ENCODE results near the gene ARL15. TPM values are rescaled to one million over a fixed set of nuclear protein-coding genes. Genes with fewer than 3 reads are reported as not detected.

The ARL15 gene
- total RNA-seq, 1 donor from 2014 or later, result 56.6 TPM

DNA sequence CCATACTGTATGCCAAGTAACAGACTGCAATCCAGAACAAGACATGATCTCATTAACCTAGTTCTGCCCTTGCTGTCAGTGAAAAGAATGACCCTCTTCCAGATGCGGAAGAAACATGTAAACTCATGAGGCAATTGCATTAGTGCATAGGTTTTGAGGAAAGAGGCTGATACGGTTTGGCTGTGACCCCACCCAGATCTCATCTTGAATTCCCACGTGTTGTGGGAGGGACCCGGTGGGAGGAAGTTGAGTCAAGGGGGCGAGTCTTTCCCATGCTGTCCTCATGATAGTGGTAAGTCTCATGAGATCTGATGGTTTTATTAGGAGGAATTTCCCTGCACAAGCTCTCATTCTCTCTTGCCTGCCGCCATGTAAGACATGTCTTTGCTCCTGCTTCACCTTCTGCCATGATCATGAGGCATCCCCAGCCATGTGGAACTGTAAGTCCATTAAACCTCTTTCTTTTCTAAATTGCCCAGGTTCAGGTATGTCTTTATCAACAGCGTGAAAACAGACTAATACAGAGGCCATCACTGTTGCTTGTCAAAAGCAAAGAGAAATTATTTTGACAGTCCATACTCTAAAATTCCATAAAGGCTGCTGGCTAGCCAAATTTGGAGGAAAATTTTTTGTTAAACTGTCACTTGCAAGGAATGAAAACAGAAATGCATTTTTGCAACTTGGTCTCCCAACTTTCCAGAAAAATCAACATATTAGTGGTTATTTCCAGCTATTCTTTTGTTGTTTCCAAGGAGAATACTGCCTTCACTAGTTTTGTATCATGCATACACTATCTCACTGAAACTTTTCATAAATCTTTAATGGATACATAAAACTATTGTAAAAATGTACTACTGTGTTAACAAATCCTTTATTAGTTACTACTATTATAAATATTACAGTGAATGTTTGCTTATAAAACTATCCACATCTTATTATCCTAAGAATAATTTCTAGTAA, 3.2 kb upstream of the ARL15 start:
- no peak for DNase-seq

DNA sequence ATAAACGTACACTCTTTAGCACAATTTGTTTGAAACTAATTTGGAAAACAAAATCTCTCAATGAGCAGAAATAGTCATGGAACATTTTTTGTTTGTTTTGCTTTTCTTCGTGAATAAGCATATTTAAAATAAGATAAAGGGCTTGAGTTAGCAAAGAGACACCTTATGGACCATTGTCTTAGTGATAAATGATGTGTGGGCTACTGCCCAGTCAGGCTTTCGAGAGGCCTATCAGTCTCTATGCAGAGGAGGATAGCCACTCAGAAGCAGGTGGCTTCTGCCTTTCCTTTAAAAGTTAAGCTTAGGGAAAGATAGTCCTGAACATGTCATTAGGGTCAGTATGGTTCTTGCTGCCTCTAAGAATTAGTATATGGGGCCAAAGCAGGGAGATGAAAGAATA, 2.1 kb upstream of the ARL15 start:
- DNase-seq, result no peak

DNA sequence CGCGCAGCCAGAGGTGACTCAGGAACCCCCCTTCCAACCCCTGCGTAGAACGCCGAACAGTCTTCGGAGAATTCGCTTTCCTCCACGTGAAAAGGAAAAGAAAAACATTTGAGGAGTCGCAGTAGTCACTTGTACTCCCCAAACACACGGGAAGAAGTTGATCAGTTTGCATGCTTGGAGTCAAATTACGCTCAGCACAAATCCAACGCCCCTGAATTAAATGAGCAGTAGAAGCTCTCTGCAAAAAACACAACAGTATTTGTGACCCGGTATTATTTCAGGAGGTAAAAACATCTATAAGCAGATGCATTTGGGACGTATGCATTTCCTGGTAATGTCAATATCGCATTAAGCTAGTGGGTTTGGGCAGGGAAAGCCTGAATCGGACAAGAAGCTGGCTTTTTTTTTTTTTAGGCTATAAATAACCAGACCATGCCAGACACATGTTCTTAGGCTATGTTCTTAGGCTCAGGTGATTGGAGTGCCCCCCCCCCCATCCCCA, 854 bp upstream of the ARL15 start:
- peak; percentile 48 for DNase-seq

DNA sequence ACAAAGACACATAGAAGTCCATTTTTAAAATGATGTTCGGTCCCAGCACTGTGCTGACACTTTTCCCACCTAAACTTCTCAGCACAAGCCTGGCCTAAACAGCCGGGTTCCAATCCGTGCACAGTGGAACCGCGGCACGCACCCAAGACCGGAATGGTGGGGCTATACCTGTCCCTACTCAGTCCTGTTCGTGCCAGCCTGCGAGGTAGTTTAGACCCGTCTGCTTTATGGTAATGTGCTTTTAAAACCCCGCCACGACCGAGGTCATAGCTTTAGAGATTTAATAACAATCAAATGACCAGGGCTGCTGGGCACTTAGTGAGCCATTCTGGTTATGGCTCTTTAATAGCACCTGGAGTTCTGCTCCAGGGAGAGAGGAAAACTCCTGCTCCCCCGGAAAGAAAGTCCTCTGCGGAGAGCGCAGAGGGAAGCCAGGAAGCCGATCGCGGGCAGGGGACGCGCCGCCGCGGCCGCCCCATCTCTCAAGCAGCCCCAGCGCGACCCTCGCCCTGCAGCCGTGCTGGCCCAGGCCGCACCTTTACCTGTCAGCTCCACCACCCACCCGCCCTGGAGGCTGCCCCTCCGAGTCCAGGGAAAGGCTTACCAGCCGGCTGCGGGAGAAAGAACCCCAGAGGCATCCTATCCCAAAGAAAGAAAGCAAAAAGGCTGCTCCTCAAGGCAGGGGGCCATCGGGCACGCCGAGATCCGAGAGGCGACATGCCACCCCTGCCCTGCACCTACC, 511 bp downstream of the ARL15 start:
- DNase-seq, result peak; percentile 55

DNA sequence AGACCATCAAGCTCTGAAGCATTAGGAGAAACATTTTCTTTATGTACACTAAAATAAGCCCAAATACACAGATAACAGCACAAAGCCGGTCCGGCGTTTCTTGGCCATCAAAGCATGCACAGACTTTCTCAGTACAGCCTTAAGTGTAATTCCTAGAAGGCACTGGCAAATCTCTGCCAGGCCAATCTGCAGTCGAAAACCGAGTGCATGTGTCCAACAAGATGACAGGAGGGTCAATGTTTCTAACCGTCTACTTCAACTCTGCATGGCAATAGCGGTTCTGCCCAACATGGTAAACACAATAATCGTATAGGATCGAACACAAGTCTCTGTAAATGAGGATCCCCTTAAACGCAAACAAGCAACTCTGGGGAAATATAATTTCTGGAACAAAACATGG, 1.1 kb downstream of the ARL15 start:
- peak; percentile 38 for DNase-seq

DNA sequence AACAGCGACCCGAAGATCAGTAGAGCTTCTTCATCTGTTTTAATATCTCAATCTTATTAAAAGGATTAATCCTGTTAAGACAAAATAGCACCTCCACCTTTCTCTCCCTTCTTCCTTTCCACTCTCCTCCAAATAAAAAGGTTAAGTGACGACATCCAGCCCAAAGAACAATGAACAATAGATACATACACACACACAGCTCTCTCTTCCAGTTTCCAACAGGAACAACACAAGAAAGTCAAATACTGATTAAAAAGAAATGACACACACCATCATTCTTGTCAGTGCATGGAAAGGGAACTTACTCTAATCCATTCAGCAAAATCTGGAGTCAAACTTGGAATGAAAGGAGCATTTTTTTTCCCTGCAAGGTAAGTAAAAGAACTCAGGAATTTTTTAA, 2.8 kb downstream of the ARL15 start:
- no peak for DNase-seq

DNA sequence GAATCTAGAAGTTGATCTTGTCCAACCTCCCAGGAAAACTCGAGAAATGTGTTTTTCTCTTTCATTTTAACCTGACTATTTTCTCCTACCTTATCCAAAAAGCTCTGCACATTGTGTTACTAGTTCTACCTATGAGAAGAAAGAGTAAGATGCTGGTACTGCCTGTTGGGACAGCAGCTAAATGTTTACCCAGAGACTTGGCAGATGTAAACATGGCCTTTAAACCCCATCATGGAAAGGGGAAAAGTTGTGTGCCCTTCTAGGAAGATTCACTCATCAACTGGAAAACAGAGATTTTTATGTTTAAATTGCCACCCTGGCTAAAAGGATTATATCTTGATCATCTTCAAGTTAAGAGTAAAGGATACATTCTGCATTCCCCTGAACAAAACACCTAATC, 3.5 kb downstream of the ARL15 start:
- DNase-seq, result no peak

DNA sequence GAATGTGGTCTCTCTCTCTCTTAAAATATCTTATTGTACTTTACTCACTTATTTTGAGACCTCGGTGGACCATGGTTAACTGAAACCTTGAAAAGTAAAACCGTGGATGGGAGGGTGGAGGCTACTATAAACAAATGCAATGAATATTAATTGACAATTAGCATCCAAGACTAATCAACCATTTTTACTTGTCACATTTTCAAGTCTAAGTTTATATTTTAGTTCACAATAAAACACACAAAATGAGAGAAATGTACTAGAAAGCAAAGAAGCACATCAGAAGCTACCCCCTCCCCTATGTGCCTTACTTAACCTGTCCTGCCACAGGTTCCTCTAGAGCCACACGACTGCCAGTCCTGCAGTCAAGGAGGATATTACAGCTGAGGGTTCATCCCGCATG, 4.6 kb downstream of the ARL15 start:
- no peak for DNase-seq

DNA sequence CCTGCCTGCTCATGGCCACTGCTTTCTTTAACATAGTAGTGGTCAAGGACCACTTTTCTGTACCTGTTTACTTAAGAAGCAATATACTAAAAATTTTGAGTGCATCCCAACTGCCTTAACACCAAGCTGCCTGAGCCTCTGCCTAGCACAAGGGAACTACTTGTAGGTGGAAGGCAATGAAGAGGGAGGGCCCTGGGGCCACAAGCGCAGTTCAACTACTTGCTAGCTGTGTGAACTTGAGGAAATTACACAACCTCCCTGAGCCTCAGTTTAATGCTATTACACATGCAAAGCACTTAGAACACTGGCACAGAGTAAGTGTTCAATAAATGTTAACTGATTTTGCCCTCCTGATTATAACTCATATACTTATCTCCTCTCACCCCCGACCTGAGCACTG, 6.3 kb downstream of the ARL15 start:
- DNase-seq, result no peak

DNA sequence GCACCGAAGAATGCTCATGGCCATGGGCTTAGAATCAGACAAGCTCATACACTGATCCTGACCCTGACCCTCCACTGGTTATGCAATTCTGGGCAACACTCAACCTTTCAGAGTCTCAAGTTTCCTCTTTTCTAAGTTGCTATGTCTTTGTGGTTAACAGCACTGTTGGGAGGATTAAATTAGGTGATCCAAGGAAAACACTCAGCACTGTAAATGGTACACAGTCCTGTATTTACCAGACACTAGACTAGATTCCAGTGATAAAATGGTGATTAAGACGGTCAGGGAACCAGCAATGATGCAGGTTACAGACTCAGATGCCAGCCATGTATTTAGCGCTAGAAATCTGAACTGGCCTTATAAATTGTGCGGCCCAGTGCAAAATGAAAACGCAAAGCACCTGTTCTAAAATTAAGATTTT, 8.1 kb downstream of the ARL15 start:
- DNase-seq, result no peak

DNA sequence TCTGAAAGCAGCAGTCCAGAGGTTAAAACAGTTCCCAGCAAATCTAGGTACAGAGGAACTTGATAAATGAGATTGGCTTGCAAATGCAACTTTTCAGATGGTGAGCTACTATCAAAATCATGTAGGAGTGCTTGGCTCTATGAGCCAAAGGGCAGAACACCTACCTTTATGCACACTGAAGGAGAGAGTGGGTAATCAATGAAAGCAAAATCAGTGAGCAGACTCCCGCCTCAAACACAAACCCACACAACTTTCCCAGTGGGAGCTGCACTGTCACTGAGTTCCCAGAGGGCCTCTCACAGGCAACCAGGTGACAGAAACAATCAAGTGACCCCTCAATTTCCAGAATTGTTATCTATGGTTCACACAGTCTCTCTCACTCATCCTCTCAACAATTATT, 8.5 kb downstream of the ARL15 start:
- DNase-seq, result no peak

DNA sequence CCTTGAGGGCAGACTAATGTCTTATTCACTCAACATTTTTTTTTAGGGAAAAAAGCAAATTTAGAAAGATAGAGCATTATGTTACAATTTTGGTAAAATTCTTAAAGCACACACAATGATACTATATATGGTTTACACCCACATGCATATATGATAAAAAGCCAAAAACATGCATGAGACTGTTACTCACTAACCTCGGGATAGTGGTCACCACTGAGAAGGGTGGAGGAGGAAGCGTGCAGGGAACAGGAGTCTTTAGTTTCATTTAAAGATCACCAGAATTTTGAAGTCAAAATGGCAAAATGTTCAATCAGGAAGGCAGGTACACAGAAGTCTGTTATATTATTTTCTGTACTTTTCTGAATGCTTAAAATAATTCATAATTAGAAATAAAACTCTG, 9.2 kb downstream of the ARL15 start:
- no peak for DNase-seq

DNA sequence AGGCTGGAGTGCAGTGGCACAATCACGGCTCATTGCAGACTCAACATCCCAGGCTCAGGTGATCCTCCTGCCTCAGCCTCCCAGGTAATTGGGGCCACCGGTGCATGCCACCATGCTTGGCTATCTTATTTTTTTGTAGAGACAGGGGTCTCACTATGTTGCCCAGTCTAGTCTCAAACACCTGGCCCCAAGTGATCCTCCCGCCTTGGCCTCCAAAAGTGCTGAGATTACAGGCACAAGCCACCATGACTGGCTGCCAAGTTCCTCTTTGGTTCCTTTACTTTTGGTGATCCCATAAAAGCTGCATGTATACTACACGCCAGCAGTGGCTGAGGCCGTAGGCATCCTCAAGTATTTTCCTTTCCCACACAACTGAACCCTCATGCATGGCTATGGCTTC, 11.4 kb downstream of the ARL15 start:
- DNase-seq, result no peak

DNA sequence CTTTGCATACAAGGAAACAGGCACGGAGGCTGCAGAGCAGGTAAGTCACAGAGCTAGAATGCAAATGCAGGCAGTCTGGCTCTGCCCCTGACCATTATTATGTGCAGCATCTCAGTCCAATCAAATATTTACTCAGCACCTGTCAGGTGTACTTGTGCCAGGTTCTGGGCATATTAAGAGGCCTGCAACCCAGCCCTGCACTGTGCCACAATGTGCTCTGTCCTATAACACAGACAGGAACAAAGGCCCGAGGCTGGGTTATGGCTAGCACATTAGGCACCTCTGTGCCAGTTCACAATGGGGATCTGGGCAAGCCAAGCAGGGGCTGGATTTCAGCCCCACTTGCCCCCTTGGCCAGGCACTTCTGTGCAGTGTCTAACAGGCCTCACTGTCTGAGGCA, 14.0 kb downstream of the ARL15 start:
- DNase-seq, result no peak

DNA sequence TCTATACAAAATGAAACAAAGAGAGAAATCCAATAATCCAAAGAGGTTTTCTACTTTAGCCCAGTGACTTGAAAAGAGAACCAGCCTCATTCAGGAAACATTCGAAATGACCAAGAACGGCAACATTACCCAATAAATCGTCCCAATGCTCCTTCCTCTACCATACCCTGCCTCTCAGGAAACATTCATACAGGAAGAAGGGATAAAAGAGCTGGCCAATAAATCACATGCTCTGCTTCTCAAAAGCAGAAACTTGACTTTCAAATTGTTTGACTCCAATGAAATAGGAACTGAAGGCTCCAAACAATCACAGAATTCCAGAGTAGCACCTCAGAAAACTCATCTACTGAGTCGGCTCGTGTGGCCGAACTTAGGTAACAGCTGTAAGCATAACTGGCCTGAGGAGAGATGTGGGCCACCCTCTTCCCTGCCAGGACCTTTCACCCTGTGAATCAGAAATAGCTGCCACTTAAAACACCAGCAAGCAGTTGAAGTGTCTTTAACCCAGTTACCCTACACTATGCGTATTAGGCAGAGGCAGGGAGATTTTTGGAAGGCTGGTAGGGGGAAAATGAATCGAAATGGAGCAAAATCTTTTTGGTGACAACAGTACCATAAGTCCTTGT, 14.6 kb downstream of the ARL15 start:
- peak; percentile 18 for DNase-seq

DNA sequence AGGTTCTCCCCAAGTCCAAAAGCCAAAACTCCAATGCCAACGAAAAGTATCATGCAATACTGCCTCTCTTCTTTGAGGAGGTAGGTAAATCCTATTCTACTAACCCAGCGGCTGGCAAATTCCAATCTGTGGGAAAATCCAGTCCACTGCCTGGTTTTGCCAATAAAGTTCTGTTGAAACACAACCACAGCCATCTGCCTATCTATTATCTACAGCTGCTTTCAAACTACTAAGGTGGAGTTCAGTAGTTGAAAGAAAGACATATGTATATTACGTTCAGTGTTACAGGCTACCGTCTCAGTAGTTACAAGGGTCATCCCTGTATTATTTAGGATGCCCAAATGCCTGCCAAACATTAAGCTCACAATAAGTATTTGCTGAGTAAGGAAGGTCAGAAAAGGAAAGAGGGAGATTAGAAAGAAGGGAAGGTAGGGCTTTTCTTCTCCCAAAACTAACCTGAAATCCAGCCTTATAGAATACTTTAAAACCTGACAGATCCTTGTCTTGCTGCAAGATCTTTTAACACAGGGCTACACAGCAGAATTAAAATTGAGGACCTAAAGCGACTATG, 16.2 kb downstream of the ARL15 start:
- DNase-seq, result no peak

DNA sequence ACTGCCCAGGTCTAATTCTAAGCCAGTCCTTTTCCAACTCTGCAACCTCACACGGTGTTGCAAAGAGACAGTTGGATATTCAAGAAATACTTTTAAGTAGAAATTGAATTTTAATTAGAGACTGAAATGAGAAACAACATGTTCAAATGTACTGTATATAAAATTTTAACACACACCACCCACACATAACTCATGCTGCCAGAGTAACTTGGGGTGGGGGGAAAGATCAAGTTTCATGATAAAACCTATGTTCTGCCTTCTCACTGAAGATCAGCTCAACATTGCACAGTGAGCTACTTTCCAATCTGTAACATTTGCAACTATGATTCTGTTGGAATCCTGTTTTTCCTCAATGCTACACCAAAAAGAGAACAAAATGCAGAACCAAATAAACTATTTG, 17.5 kb downstream of the ARL15 start:
- DNase-seq, result no peak

DNA sequence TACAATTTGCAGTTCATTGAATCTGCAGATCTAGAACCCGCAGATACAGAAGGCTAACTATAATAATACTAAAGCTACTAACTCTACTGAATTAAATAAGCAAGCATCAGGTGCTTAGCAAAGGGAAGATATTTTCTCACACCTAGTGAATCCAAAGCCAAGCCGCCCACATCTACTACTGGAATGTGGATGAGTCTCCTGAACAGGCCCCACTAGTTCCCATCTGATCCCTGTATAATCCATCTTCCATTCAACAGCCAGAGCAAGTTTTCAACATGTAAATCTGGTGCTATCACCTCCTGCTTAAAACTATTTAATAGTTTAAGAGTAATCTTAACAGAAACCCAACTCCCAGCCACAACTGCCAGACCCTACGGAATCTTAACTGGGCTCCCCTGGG, 18.9 kb downstream of the ARL15 start:
- DNase-seq, result no peak

DNA sequence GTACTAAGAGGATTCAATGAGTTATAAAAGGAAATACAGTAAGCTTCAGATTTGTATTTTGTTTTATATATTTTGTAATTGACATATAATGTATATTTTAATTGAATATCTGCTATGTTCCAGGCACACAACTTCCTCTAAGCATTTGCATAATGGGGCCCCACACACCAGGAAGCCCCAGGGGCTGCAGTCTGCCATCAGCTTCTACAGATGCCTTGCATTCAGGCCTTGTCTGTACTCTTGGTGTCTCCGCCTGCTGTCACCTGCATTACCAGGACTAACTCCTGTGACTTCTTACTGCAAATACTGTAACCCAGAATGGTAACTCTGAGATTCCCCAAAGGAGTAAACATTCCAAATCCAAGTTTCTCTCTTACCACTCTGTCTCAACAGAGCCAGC, 20.6 kb downstream of the ARL15 start:
- no peak for DNase-seq

DNA sequence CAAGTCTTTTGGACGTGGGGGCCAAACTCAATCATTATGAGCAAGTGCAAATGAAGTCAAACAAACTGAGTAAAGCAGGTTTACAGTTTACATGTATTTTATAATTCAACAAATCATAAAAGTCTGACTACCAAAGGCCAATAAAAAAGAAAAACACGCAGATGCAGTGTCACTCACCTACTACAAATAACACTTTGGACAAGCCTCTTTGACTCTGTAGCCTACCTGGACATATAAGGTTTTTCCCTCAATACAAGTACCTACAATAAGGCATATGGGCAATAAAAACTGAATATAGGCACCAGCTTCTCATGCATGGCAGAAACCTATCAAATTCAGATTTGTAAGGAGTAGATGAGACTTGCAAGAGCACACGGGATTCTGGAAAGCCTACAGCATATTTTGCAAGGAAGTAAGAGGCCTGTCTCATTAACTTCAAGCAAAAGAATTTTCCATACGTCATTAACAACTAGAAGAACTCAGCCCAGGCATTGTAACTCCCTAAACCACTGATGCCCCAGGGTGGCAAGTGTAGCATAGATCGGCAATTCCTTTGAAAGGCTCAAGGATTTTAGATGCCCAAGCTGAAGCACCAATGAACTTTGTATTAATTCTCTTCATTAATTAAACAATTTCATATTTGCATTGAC, 21.7 kb downstream of the ARL15 start:
- no peak for DNase-seq

DNA sequence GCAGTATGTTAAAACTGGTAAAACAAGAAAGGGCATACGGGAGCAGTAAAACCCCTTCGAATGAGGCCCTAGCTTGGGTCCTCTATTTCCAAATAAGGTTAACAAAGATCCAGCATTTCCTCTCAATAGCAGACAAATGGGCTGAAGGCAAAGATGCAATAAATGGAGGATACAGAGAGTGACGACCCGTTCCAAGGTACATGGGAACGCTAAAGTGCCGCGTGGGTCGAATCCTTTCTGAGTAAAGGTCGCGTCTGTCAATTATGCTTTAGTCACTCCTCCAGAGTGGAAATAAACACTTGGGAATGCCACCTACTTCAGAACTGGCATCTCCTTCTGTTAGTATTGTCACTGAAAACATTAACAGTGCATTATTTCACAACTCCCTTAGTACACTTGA, 24.7 kb downstream of the ARL15 start:
- DNase-seq, result no peak

DNA sequence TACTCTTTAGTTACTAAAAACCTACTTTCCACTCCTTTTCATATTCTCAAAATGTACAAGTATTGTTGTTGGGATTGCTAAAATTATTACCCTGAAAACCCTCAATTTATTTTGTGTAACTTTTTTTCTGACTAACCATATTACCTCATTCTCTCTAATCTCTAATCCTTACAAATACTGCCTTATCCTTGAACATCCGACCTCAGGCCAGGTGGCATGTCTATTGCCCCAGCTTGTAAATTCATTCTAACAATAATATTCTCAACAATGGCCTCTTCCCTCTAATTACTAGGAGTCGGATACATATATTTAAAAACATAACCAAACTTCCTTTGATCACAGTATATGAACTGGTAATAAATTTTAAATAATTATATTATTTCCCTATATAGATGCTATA, 25.8 kb downstream of the ARL15 start:
- no peak for DNase-seq
